ENCODE measurements around the gene SPAG17.

- no peak for TF ChIP-seq CTCF (IDR thresholded peaks at IDR 0.05)
- no peak for TF ChIP-seq EZH2phosphoT487 (IDR thresholded peaks at IDR 0.05)
These were observed 39.3 kb downstream of the SPAG17 start for GRCh38 chr1:118145721-118146120.
